Measurements from ENCODE around the gene TMEM8B.

DNA sequence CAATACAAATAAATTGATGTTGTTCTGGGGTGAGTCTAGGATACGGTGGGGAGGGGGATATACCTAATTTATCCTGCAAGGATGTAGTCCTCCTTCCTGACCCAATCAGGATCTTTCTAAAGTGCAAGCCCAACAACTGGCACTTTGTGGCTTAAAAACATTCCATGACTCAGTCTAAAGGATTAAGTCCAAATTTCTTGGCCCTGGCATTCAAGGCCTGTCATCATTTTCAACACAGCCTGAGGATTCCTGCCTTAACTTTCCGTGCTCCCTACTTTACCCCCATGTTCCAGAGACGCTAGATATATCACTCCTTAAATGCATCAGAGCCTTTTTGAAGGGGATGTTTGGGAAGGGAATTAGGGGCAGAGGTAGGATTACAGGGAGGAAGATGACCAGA, 1.5 kb upstream of the TMEM8B start:
- TF ChIP-seq, protein P1, sequence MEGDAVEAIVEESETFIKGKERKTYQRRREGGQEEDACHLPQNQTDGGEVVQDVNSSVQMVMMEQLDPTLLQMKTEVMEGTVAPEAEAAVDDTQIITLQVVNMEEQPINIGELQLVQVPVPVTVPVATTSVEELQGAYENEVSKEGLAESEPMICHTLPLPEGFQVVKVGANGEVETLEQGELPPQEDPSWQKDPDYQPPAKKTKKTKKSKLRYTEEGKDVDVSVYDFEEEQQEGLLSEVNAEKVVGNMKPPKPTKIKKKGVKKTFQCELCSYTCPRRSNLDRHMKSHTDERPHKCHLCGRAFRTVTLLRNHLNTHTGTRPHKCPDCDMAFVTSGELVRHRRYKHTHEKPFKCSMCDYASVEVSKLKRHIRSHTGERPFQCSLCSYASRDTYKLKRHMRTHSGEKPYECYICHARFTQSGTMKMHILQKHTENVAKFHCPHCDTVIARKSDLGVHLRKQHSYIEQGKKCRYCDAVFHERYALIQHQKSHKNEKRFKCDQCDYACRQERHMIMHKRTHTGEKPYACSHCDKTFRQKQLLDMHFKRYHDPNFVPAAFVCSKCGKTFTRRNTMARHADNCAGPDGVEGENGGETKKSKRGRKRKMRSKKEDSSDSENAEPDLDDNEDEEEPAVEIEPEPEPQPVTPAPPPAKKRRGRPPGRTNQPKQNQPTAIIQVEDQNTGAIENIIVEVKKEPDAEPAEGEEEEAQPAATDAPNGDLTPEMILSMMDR (IDR thresholded peaks at IDR 0.05; ENCODE audit: poor library complexity, severe bottlenecking): no peak
- TF ChIP-seq, protein P2, sequence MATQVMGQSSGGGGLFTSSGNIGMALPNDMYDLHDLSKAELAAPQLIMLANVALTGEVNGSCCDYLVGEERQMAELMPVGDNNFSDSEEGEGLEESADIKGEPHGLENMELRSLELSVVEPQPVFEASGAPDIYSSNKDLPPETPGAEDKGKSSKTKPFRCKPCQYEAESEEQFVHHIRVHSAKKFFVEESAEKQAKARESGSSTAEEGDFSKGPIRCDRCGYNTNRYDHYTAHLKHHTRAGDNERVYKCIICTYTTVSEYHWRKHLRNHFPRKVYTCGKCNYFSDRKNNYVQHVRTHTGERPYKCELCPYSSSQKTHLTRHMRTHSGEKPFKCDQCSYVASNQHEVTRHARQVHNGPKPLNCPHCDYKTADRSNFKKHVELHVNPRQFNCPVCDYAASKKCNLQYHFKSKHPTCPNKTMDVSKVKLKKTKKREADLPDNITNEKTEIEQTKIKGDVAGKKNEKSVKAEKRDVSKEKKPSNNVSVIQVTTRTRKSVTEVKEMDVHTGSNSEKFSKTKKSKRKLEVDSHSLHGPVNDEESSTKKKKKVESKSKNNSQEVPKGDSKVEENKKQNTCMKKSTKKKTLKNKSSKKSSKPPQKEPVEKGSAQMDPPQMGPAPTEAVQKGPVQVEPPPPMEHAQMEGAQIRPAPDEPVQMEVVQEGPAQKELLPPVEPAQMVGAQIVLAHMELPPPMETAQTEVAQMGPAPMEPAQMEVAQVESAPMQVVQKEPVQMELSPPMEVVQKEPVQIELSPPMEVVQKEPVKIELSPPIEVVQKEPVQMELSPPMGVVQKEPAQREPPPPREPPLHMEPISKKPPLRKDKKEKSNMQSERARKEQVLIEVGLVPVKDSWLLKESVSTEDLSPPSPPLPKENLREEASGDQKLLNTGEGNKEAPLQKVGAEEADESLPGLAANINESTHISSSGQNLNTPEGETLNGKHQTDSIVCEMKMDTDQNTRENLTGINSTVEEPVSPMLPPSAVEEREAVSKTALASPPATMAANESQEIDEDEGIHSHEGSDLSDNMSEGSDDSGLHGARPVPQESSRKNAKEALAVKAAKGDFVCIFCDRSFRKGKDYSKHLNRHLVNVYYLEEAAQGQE (IDR thresholded peaks at IDR 0.05; ENCODE audit: borderline replicate concordance): no peak
- TF ChIP-seq EP300 (conservative IDR thresholded peaks at IDR 0.05; ENCODE audit: poor library complexity, severe bottlenecking): no peak
- TF ChIP-seq EZH2 (IDR thresholded peaks at IDR 0.05; ENCODE audit: borderline replicate concordance, insufficient read depth, low read length, poor library complexity, severe bottlenecking): no peak
- no peak for TF ChIP-seq POLR2AphosphoS5 (IDR thresholded peaks at IDR 0.05)
